Calu3 (cell line): ENCODE measurements around the gene CALHM6. TPM values are rescaled to one million over a fixed set of nuclear protein-coding genes. Genes with fewer than 3 reads are reported as not detected.
A peak's percentile ranks its signal among the peaks of the same experiment; 100 is the strongest.

Experiments used
- BruUV-seq: library from RNA; stranded (reverse); fragments of 400-500 nt; replicated peaks from 2 replicates; lab custom pipeline; 2021; lab: Mats Ljungman, UMichigan
- CTCF ChIA-PET: fragments of 300-600 bp; sonication (Branson Sonifier 250); formaldehyde crosslinking; loops from one replicate; lab custom pipeline; 2022; ENCODE audit warnings: antibody characterized with exemption; lab: Charles Lee
- DNase-seq: peaks from one replicate; pipeline ENCODE4 v3.0.0; 2022
- H3K27ac Mint-ChIP-seq: one replicate; pipeline ENCODE4 v1.8.0; 2022; ENCODE audit warnings: mixed read lengths; ENCODE audit not compliant: unreplicated experiment
- H3K27me3 Mint-ChIP-seq: one replicate; pipeline ENCODE4 v1.8.0; 2022; ENCODE audit warnings: mixed read lengths; ENCODE audit not compliant: unreplicated experiment
- H3K36me3 Mint-ChIP-seq: one replicate; pipeline ENCODE4 v1.8.0; 2022; ENCODE audit warnings: mild to moderate bottlenecking, moderate library complexity, mixed read lengths; ENCODE audit not compliant: insufficient read depth, unreplicated experiment
- H3K4me1 Mint-ChIP-seq: one replicate; pipeline ENCODE4 v1.8.0; 2022; ENCODE audit warnings: mild to moderate bottlenecking, low read depth, mixed read lengths; ENCODE audit not compliant: unreplicated experiment
- H3K4me3 Mint-ChIP-seq: one replicate; pipeline ENCODE4 v1.8.0; 2022; ENCODE audit warnings: mild to moderate bottlenecking, low read depth, moderate library complexity, mixed read lengths; ENCODE audit not compliant: unreplicated experiment
- H3K9me3 Mint-ChIP-seq: one replicate; pipeline ENCODE4 v1.8.0; 2022; ENCODE audit warnings: low read depth, mixed read lengths; ENCODE audit not compliant: unreplicated experiment
- intact Hi-C: fragments of 100-400 bp; cut with micrococcal nuclease; formaldehyde crosslinking; loops from one replicate; pipeline ENCODE4 v1.10.0; 2022; ENCODE audit not compliant: unreplicated experiment
- total RNA-seq: library from RNA; stranded (reverse); gene quantifications from 2 replicates; pipeline ENCODE4 v1.2.3, GENCODE V29; 2022
- TF ChIP-seq, protein P1 (sequence below): fragments of 200-600 bp; IDR thresholded peaks from one replicate; pipeline ENCODE4 v1.8.0; 2022; ENCODE audit warnings: antibody characterized with exemption; ENCODE audit not compliant: unreplicated experiment

Gene CALHM6
- total RNA-seq, 1 experiment from 2014 or later = not detected

GRCh38 chr6:116447496-116448011, 13.6 kb upstream of the CALHM6 start:
- TF ChIP-seq, protein P1, sequence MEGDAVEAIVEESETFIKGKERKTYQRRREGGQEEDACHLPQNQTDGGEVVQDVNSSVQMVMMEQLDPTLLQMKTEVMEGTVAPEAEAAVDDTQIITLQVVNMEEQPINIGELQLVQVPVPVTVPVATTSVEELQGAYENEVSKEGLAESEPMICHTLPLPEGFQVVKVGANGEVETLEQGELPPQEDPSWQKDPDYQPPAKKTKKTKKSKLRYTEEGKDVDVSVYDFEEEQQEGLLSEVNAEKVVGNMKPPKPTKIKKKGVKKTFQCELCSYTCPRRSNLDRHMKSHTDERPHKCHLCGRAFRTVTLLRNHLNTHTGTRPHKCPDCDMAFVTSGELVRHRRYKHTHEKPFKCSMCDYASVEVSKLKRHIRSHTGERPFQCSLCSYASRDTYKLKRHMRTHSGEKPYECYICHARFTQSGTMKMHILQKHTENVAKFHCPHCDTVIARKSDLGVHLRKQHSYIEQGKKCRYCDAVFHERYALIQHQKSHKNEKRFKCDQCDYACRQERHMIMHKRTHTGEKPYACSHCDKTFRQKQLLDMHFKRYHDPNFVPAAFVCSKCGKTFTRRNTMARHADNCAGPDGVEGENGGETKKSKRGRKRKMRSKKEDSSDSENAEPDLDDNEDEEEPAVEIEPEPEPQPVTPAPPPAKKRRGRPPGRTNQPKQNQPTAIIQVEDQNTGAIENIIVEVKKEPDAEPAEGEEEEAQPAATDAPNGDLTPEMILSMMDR = no peak
- H3K36me3 Mint-ChIP-seq = peaks cover 12% of the 10 kb centered on the region
- H3K4me3 Mint-ChIP-seq = no peak overlapping the region
- intact Hi-C loops = loop anchor here (2.0 kb wide), 1 partner anchor 63 kb away; the partner anchor contains the start of gene CALHM5
- no TSS peak for BruUV-seq
- no peaks in the 10 kb centered on the region for H3K27me3 Mint-ChIP-seq
- peaks cover 61% of the 10 kb centered on the region for H3K4me1 Mint-ChIP-seq
- no peak overlapping the region for H3K27ac Mint-ChIP-seq
- CTCF ChIA-PET = interaction anchor here (1.9 kb wide), 1 partner anchor 160 kb away, joined by 9 read pairs; no protein-coding TSS in a partner anchor
- no peaks in the 10 kb centered on the region for H3K9me3 Mint-ChIP-seq
- no peak for DNase-seq

DNA sequence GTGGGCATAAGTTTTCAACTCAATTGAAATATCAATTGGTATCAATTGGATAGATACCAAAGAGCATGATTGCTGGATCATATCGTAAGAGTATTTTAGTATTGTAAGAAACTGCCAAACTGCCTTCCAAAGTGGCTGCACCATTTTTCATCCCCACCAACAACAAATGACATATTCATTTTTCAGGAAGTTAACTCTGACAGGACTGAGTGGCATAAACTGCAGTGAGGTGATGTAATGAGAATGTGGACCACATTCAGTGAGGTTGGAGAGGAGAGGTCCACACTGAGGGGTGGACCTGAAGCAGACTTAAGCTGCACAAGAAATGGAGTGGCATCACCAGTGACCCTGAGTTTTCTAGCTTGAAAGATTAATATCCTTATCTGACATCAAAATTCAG, 11.6 kb upstream of the CALHM6 start:
- Mint-ChIP-seq H3K4me1 (peaks cover 65% of the 10 kb centered on the region), H3K36me3 (peaks cover 12% of the 10 kb centered on the region), H3K9me3 (no peaks in the 10 kb centered on the region), H3K27me3 (no peaks in the 10 kb centered on the region), H3K27ac (no peak overlapping the region), H3K4me3 (no peak overlapping the region)
- intact Hi-C loops = no loop called here
- no TSS peak for BruUV-seq
- no peak for DNase-seq
- CTCF ChIA-PET = no interaction called here
- TF ChIP-seq, protein P1 = no peak

DNA sequence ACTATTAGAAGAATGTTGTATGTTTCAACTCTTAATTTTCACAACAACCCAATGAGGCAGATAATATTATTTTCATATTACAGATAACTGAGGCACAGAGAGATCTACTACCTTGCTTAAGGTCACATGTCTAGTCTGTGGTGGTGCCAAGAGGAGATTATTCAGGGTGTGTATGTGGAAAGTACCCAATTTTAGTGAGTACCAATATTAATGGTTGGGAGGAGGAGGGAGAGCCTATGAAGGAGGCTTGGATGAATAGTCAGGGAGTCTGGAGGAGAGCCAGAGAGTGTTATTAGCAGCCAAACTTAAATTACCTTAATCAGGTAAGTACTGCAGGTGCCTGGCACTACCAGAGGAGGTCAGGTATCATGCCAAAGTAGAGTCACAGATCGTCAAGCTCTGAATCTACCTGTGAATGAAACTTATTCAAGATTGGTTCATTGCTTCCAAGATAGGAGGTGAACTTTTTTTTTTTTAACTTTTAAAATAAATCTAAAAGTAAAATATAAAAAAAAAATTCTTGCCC, 10.9 kb upstream of the CALHM6 start:
- intact Hi-C loops = no loop called here
- TF ChIP-seq, protein P1 = no peak
- Mint-ChIP-seq H3K4me3 (peak overlapping the region; percentile 7), H3K4me1 (peaks cover 62% of the 10 kb centered on the region), H3K36me3 (peaks cover 9% of the 10 kb centered on the region), H3K27me3 (no peaks in the 10 kb centered on the region), H3K9me3 (no peaks in the 10 kb centered on the region), H3K27ac (peak overlapping the region; percentile 73)
- CTCF ChIA-PET = interaction anchor here (0.7 to 1.7 kb wide), 5 partner anchors 61 to 163 kb away, joined by 3 to 6 read pairs (median 3); partner anchors contain the start of gene CALHM5
- BruUV-seq = no TSS peak
- DNase-seq = no peak

DNA sequence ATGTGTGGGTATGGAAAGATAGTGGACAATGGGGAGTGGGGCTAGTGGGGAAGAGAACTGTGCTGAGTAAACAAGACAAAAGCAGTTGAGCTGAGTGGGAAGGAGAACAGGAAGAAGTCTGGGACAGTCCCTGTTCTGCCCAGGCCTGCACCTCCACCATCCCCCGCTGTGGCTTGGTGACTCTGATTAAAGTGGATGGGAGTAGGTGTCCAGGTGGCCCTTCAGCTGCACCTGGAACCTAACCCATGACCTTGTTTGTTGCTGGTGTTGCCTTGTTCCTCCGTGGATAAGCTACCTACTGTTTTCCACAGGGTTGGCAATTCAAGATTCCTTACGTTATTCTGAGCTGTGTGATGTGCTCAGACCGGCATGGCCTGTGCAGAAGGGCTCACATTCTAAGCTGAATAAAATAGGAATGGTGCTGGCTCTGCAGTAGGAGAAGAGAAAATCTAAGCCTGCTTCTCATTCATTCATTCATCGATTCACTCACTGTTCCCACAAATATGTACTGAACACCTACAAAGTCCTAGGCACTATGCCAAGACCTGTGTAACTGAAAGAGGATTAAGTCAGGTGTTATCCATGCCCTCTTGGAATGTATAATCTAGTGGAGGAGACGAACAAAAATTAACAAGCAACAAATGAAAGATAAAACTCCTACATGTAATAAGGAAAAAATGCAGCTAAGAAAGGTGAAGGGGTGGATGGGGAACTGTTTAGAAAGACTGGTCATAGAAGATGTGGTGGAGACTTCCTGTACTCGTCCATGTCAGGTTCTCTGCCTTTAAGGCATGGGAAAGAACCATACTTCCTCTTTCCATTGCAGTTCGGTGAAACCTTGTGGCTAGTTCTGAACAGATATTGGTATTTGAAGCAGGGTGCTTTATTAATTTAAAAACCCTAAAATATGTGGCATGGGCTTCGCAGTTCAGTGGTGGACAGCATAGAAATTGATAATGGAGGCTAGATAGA, 10.1 kb upstream of the CALHM6 start:
- peak overlapping the region; percentile 73 for H3K27ac Mint-ChIP-seq
- no TSS peak for BruUV-seq

More for the DNA sequence above, 10.1 kb upstream of the CALHM6 start:
- Mint-ChIP-seq H3K4me3 (peak overlapping the region; percentile 26), H3K4me1 (peaks cover 62% of the 10 kb centered on the region), H3K36me3 (peaks cover 8% of the 10 kb centered on the region), H3K9me3 (no peaks in the 10 kb centered on the region), H3K27me3 (no peaks in the 10 kb centered on the region)
- TF ChIP-seq, protein P1 = no peak
- CTCF ChIA-PET = interaction anchor here (0.7 to 1.7 kb wide), 6 partner anchors 12 to 164 kb away, joined by 3 to 6 read pairs (median 4); partner anchors contain the start of gene CALHM5
- peak; percentile 59 for DNase-seq
- intact Hi-C loops = no loop called here
